PC-9 (cell line): ENCODE data around the gene POPDC2. TPM values are rescaled to one million over a fixed set of nuclear protein-coding genes. Genes with fewer than 3 reads are reported as not detected.

Source experiments
- BruUV-seq: library from RNA; stranded (reverse); fragments of 400-500 nt; replicated peaks from 2 replicates; lab custom pipeline; 2021; lab: Mats Ljungman, UMichigan
- CTCF ChIA-PET: fragments of 300-600 bp; sonication (Branson Sonifier 250); formaldehyde crosslinking; loops from one replicate; lab custom pipeline; 2022; ENCODE audit warnings: antibody characterized with exemption; lab: Charles Lee
- POLR2A ChIA-PET: fragments of 300-600 bp; sonication (Branson Sonifier 250); formaldehyde crosslinking; loops from one replicate; lab custom pipeline; 2022; ENCODE audit warnings: antibody characterized with exemption; ENCODE audit not compliant: unreplicated experiment; lab: Charles Lee
- DNase-seq, 2 experiments: peaks; one replicate each; pipeline versions ENCODE4 v3.0.0 to v3.0.0-alpha.2; 2015 to 2022; ENCODE audit warnings: mixed read lengths in 1 of 2
- H2AFZ ChIP-seq: fragments of 200-600 bp; sonication (generic); 2 replicates; pipeline ENCODE4 v1.8.1; 2017; ENCODE audit warnings: antibody characterized with exemption
- H3F3A ChIP-seq: fragments of 200-600 bp; sonication (generic); 2 replicates; pipeline ENCODE4 v1.8.1; 2017; ENCODE audit warnings: antibody characterized with exemption, mild to moderate bottlenecking, low read depth; ENCODE audit not compliant: insufficient read depth
- H3K27ac ChIP-seq: fragments of 200-600 bp; sonication (generic); 2 replicates; pipeline ENCODE4 v1.6.1; 2016; ENCODE audit warnings: mixed run types
- H3K27me3 ChIP-seq: fragments of 200-600 bp; sonication (generic); 2 replicates; pipeline ENCODE4 v1.6.1; 2016; ENCODE audit warnings: low read depth, mixed run types; ENCODE audit not compliant: insufficient read depth
- H3K36me3 ChIP-seq: fragments of 200-600 bp; sonication (generic); 2 replicates; pipeline ENCODE4 v1.6.1; 2016; ENCODE audit warnings: low read depth, mixed run types
- H3K4me1 ChIP-seq: fragments of 200-600 bp; sonication (generic); replicated peaks from 2 replicates; pipeline ENCODE4 v1.6.1; 2016; ENCODE audit warnings: mixed run types; ENCODE audit not compliant: insufficient read depth
- H3K4me2 ChIP-seq: fragments of 200-600 bp; sonication (generic); 2 replicates; pipeline ENCODE4 v1.6.1; 2017; ENCODE audit warnings: mixed run types
- H3K4me3 ChIP-seq: fragments of 200-600 bp; sonication (generic); 2 replicates; pipeline ENCODE4 v1.6.1; 2016; ENCODE audit warnings: mixed run types
- H3K79me2 ChIP-seq: fragments of 200-600 bp; sonication (generic); 2 replicates; pipeline ENCODE4 v1.6.1; 2017; ENCODE audit warnings: low read depth, mixed run types
- H3K9me2 ChIP-seq: fragments of 200-600 bp; sonication (generic); 2 replicates; pipeline ENCODE4 v1.8.1; 2017; ENCODE audit warnings: mild to moderate bottlenecking; ENCODE audit not compliant: insufficient read depth
- H3K9me3 ChIP-seq: fragments of 200-600 bp; sonication (generic); 2 replicates; pipeline ENCODE4 v1.8.1; 2016; ENCODE audit warnings: low read depth; ENCODE audit not compliant: insufficient read depth
- H4K20me1 ChIP-seq: fragments of 200-600 bp; sonication (generic); 2 replicates; pipeline ENCODE4 v1.8.1; 2017; ENCODE audit not compliant: insufficient read depth
- CTCF ChIP-seq: fragments of 200-600 bp; sonication (generic); conservative IDR thresholded peaks from 2 replicates; pipeline ENCODE4 v1.6.1; 2017; ENCODE audit warnings: mixed run types, antibody characterized with exemption, mild to moderate bottlenecking, moderate library complexity
- EZH2 ChIP-seq: fragments of 200-600 bp; sonication (generic); IDR thresholded peaks from 2 replicates; pipeline ENCODE4 v1.8.0; 2017; ENCODE audit warnings: antibody characterized with exemption, low read depth
- intact Hi-C: fragments of 100-400 bp; cut with micrococcal nuclease; formaldehyde crosslinking; loops from one replicate; pipeline ENCODE4 v1.10.0; 2022; ENCODE audit not compliant: unreplicated experiment
- total RNA-seq: library from RNA; stranded (reverse); gene quantifications from 2 replicates; pipeline ENCODE4 v1.2.3, GENCODE V29; 2021

POPDC2 gene
- total RNA-seq, 1 experiment from 2014 or later: 3.5 TPM

GRCh38 chr3:119608405-119609000 is 51.9 kb downstream of the POPDC2 start:
- TF ChIP-seq EZH2 (no peak), CTCF (no peak)
- Histone ChIP-seq H2AFZ (no peak overlapping the region), H3K4me2 (no peak overlapping the region), H3F3A (no peaks in the 10 kb centered on the region), H3K27me3 (no peaks in the 10 kb centered on the region), H3K27ac (no peak overlapping the region), H4K20me1 (no peaks in the 10 kb centered on the region), H3K79me2 (no peaks in the 10 kb centered on the region), H3K36me3 (no peaks in the 10 kb centered on the region), H3K9me2 (no peaks in the 10 kb centered on the region), H3K4me1 (no peaks in the 10 kb centered on the region), H3K4me3 (no peak overlapping the region), H3K9me3 (0 out of 2 replicates have a peak, but pooled peaks cover 3% of the 10 kb centered on the region)
- intact Hi-C loops: no loop called here
- BruUV-seq: no TSS peak
- CTCF ChIA-PET: no interaction called here
- POLR2A ChIA-PET: no interaction called here
- no peak for DNase-seq

- POLR2A ChIA-PET: no interaction called here
- no peaks in the 10 kb centered on the region for H3K9me3 ChIP-seq
- H2AFZ ChIP-seq: no peak overlapping the region
- H3K27me3 ChIP-seq: no peaks in the 10 kb centered on the region
- no peaks in the 10 kb centered on the region for H3F3A ChIP-seq
- H3K27ac ChIP-seq: no peak overlapping the region
- no peaks in the 10 kb centered on the region for H3K36me3 ChIP-seq
- no peaks in the 10 kb centered on the region for H3K9me2 ChIP-seq
- no peak for DNase-seq
- intact Hi-C loops: no loop called here
- TF ChIP-seq EZH2 (no peak), CTCF (no peak)
- BruUV-seq: no TSS peak
- CTCF ChIA-PET: no interaction called here
- no peaks in the 10 kb centered on the region for H3K79me2 ChIP-seq
- H3K4me2 ChIP-seq: no peak overlapping the region
- H3K4me1 ChIP-seq: no peaks in the 10 kb centered on the region
- no peaks in the 10 kb centered on the region for H4K20me1 ChIP-seq
- no peak overlapping the region for H3K4me3 ChIP-seq
Measured at GRCh38 chr3:119604878-119605277, 55.5 kb downstream of the POPDC2 start.

GRCh38 chr3:119602676-119603075 is 57.7 kb downstream of the POPDC2 start:
- no peak for DNase-seq
- no peaks in the 10 kb centered on the region for H3K27me3 ChIP-seq

More at GRCh38 chr3:119602676-119603075, 57.7 kb downstream of the POPDC2 start:
- H3K27ac ChIP-seq: no peak overlapping the region
- intact Hi-C loops: no loop called here
- TF ChIP-seq CTCF (no peak), EZH2 (no peak)
- H3K79me2 ChIP-seq: no peaks in the 10 kb centered on the region
- ChIA-PET CTCF (no interaction called here), POLR2A (no interaction called here)
- H3F3A ChIP-seq: no peaks in the 10 kb centered on the region
- no peak overlapping the region for H3K4me3 ChIP-seq
- H3K9me2 ChIP-seq: no peaks in the 10 kb centered on the region
- no peaks in the 10 kb centered on the region for H3K4me1 ChIP-seq
- no peaks in the 10 kb centered on the region for H3K9me3 ChIP-seq
- no TSS peak for BruUV-seq
- H4K20me1 ChIP-seq: no peaks in the 10 kb centered on the region
- no peak overlapping the region for H3K4me2 ChIP-seq
- no peak overlapping the region for H2AFZ ChIP-seq
- H3K36me3 ChIP-seq: no peaks in the 10 kb centered on the region
